H1 (cell line): ENCODE results near the gene ADGRL3. TPM values are rescaled to one million over a fixed set of nuclear protein-coding genes. Genes with fewer than 3 reads are reported as not detected.

Experiments used
- CTCF ChIA-PET: fragments of 300-600 bp; sonication (Branson Sonifier 250); formaldehyde crosslinking; loops from one replicate; lab custom pipeline; 2021; ENCODE audit not compliant: partially characterized antibody; lab: Charles Lee
- POLR2A ChIA-PET: fragments of 300-600 bp; sonication (Branson Sonifier 250); formaldehyde crosslinking; loops from one replicate; lab custom pipeline; 2021; ENCODE audit warnings: inconsistent platforms; ENCODE audit not compliant: partially characterized antibody; lab: Charles Lee
- DNase-seq, 2 experiments: peaks; one replicate each; pipeline versions ENCODE4 v3.0.0 to v3.0.0-alpha.2; 2010 to 2022; ENCODE audit warnings: low spot score in 2 of 2, low read depth in 1 of 2, mixed read lengths in 1 of 2
- FAIRE-seq: peaks from 2 replicates; lab custom pipeline; 2011; peaks lifted over from hg19 to GRCh38; lab: Jason Lieb, UNC
- H2AFZ ChIP-seq: 2 replicates; pipeline ENCODE4 v1.8.1; 2012; ENCODE audit warnings: low read length, inconsistent platforms
- H2AK5ac ChIP-seq: 2 replicates; pipeline ENCODE4 v1.6.1; 2013; ENCODE audit warnings: low read depth, low read length
- H2BK120ac ChIP-seq: replicated peaks from 2 replicates; pipeline ENCODE3; 2013; ENCODE audit warnings: low read depth, low read length, inconsistent platforms
- H2BK12ac ChIP-seq: 2 replicates; pipeline ENCODE4 v1.6.1; 2013; ENCODE audit warnings: low read depth, low read length
- H2BK15ac ChIP-seq: 2 replicates; pipeline ENCODE4 v1.6.1; 2013; ENCODE audit warnings: low read length
- H2BK20ac ChIP-seq: 2 replicates; pipeline ENCODE4 v1.6.1; 2013; ENCODE audit warnings: low read length
- H2BK5ac ChIP-seq: 2 replicates; pipeline ENCODE4 v1.6.1; 2013; ENCODE audit warnings: low read depth, low read length
- H3K14ac ChIP-seq: 2 replicates; pipeline ENCODE4 v1.6.1; 2013; ENCODE audit warnings: inconsistent platforms; ENCODE audit not compliant: insufficient read length
- H3K18ac ChIP-seq: 2 replicates; pipeline ENCODE4 v1.6.1; 2013; ENCODE audit warnings: low read length; ENCODE audit errors: extremely low read depth
- H3K23ac ChIP-seq: 2 replicates; pipeline ENCODE4 v1.6.1; 2013; ENCODE audit warnings: inconsistent platforms; ENCODE audit not compliant: insufficient read length
- H3K23me2 ChIP-seq: 2 replicates; pipeline ENCODE4 v1.6.1; 2013; ENCODE audit warnings: low read depth, low read length
- H3K27ac ChIP-seq: 2 replicates; pipeline ENCODE4 v1.6.1; 2011; ENCODE audit warnings: low read depth, low read length, inconsistent platforms
- H3K27me3 ChIP-seq, 4 experiments: replicated peaks in 1 of 4; 1 replicate in 1 of 4; 2 replicates in 3 of 4; pipeline versions ENCODE4 v1.6.1 to v1.8.1; 2011 to 2013; ENCODE audit warnings: low read length in 3 of 4, mild to moderate bottlenecking in 3 of 4, inconsistent platforms in 2 of 4, mixed read lengths in 2 of 4, moderate library complexity in 1 of 4; ENCODE audit not compliant: control insufficient read depth in 3 of 4, insufficient read depth in 3 of 4; ENCODE audit errors: extremely low read depth in 1 of 4
- H3K36me3 ChIP-seq, 4 experiments: 2 replicates each; pipeline versions ENCODE4 v1.6.1 to v1.8.1; 2011 to 2013; ENCODE audit warnings: mild to moderate bottlenecking in 4 of 4, low read length in 3 of 4, moderate library complexity in 2 of 4, control low read depth in 1 of 4, inconsistent platforms in 1 of 4; ENCODE audit not compliant: insufficient read depth in 4 of 4, control insufficient read depth in 2 of 4
- H3K4ac ChIP-seq: replicated peaks from 2 replicates; pipeline ENCODE3; 2013; ENCODE audit warnings: low read length, low read depth, mixed read lengths, inconsistent platforms; ENCODE audit not compliant: insufficient read length
- H3K4me1 ChIP-seq, 4 experiments: replicated peaks in 1 of 4; 1 replicate in 1 of 4; 2 replicates in 3 of 4; pipeline versions ENCODE4 v1.6.1 to v1.8.1; 2011 to 2013; ENCODE audit warnings: low read length in 3 of 4, inconsistent platforms in 2 of 4, mixed read lengths in 1 of 4; ENCODE audit not compliant: insufficient read depth in 4 of 4, control insufficient read depth in 3 of 4
- H3K4me2 ChIP-seq, 2 experiments: 2 replicates each; pipeline versions ENCODE4 v1.6.1 to v1.8.1; 2011 to 2013; ENCODE audit warnings: low read depth in 2 of 2, low read length in 2 of 2, control low read depth in 1 of 2, inconsistent platforms in 1 of 2, mild to moderate bottlenecking in 1 of 2; ENCODE audit not compliant: insufficient read depth in 1 of 2
- H3K4me3 ChIP-seq, 4 experiments: fragments of 200-600, 300-600 bp in 1 of 4; sonication (generic), shearing (Covaris generic), sonication (Bioruptor Twin) in 1 of 4; 2 replicates each; pipeline versions ENCODE4 v1.5.1 to v1.8.1; 2011 to 2016; ENCODE audit warnings: low read length in 4 of 4, low read depth in 3 of 4, control low read depth in 2 of 4, inconsistent platforms in 2 of 4, mild to moderate bottlenecking in 2 of 4, mixed read lengths in 1 of 4, moderate library complexity in 1 of 4; ENCODE audit not compliant: insufficient read depth in 2 of 4; ENCODE audit errors: extremely low read depth in 1 of 4
- H3K56ac ChIP-seq: replicated peaks from 2 replicates; pipeline ENCODE3; 2013; ENCODE audit warnings: low read depth, mild to moderate bottlenecking, mixed read lengths, low read length, inconsistent platforms; ENCODE audit not compliant: insufficient read length
- H3K79me1 ChIP-seq: 2 replicates; pipeline ENCODE4 v1.6.1; 2013; ENCODE audit warnings: low read depth, low read length, control low read depth
- H3K79me2 ChIP-seq, 2 experiments: 2 replicates each; pipeline versions ENCODE4 v1.6.1 to v1.8.1; 2012 to 2013; ENCODE audit warnings: low read length in 2 of 2, mild to moderate bottlenecking in 2 of 2, inconsistent platforms in 1 of 2; ENCODE audit not compliant: insufficient read depth in 2 of 2, control insufficient read depth in 1 of 2
- H3K9ac ChIP-seq, 4 experiments: replicated peaks in 1 of 4; 1 replicate in 1 of 4; 2 replicates in 3 of 4; pipeline versions ENCODE4 v1.6.1 to v1.8.1; 2011 to 2013; ENCODE audit warnings: low read depth in 3 of 4, low read length in 3 of 4, control low read depth in 2 of 4, mild to moderate bottlenecking in 2 of 4, moderate library complexity in 2 of 4, inconsistent platforms in 1 of 4; ENCODE audit errors: extremely low read depth in 1 of 4
- H3K9me3 ChIP-seq, 2 experiments: 2 replicates each; pipeline versions ENCODE4 v1.6.1 to v1.8.1; 2012 to 2013; ENCODE audit warnings: mild to moderate bottlenecking in 2 of 2, moderate library complexity in 2 of 2, control low read depth in 1 of 2, inconsistent platforms in 1 of 2, low read depth in 1 of 2, low read length in 1 of 2, mixed read lengths in 1 of 2; ENCODE audit not compliant: insufficient read depth in 2 of 2
- H4K20me1 ChIP-seq, 2 experiments: replicated peaks in 1 of 2; 2 replicates each; pipeline versions ENCODE3 to v1.8.1; 2011 to 2013; ENCODE audit warnings: inconsistent platforms in 2 of 2, low read length in 2 of 2, mild to moderate bottlenecking in 1 of 2; ENCODE audit not compliant: insufficient read depth in 2 of 2, control insufficient read depth in 1 of 2
- H4K5ac ChIP-seq: 2 replicates; pipeline ENCODE4 v1.6.1; 2013; ENCODE audit warnings: low read length, low read depth, mixed read lengths, inconsistent platforms; ENCODE audit not compliant: insufficient read length
- H4K8ac ChIP-seq: 2 replicates; pipeline ENCODE4 v1.8.0; 2013; ENCODE audit warnings: mild to moderate bottlenecking, moderate library complexity, low read length, inconsistent platforms; ENCODE audit not compliant: insufficient read depth; ENCODE audit errors: extremely low read depth
- H4K91ac ChIP-seq: replicated peaks from 2 replicates; pipeline ENCODE3; 2013; ENCODE audit warnings: low read length, mixed read lengths, inconsistent platforms; ENCODE audit not compliant: insufficient read length
- ASH2L ChIP-seq: fragments of 200-600, 300-600 bp; sonication (generic); IDR thresholded peaks from one replicate; pipeline ENCODE4 v1.7.1; 2017; ENCODE audit warnings: low read length
- BCL11A ChIP-seq, 2 experiments: IDR thresholded peaks; one replicate each; pipeline ENCODE4 v1.6.1; 2011; ENCODE audit warnings: low read depth in 2 of 2, low read length in 2 of 2, mild to moderate bottlenecking in 2 of 2
- CHD1 ChIP-seq: IDR thresholded peaks from 2 replicates; pipeline ENCODE4 v1.6.1; 2012; ENCODE audit warnings: low read depth, low read length, improper control_type of control experiment
- EP300 ChIP-seq, 2 experiments: IDR thresholded peaks; 1 replicate in 1 of 2; 2 replicates in 1 of 2; pipeline ENCODE4 v1.6.1; 2011 to 2012; ENCODE audit warnings: low read depth in 2 of 2, low read length in 2 of 2, mild to moderate bottlenecking in 2 of 2, borderline replicate concordance in 1 of 2, inconsistent platforms in 1 of 2, moderate library complexity in 1 of 2
- EZH2 ChIP-seq: fragments of 200-600 bp; sonication (generic); IDR thresholded peaks from 2 replicates; pipeline ENCODE4 v1.7.1; 2012; ENCODE audit warnings: low read depth, mild to moderate bottlenecking, moderate library complexity, low read length, inconsistent platforms; ENCODE audit not compliant: severe bottlenecking
- JUN ChIP-seq: IDR thresholded peaks from 2 replicates; pipeline ENCODE4 v1.6.1; 2011; ENCODE audit warnings: low read depth, mild to moderate bottlenecking, improper control_type of control experiment, low read length
- KDM1A ChIP-seq: fragments of 200-600, 300-600 bp; sonication (generic); IDR thresholded peaks from 2 replicates; pipeline ENCODE4 v1.7.1; 2016; ENCODE audit warnings: mild to moderate bottlenecking, low read length, borderline replicate concordance
- RBBP5 ChIP-seq: IDR thresholded peaks from 2 replicates; pipeline ENCODE4 v1.7.1; 2012; ENCODE audit warnings: low read depth, mild to moderate bottlenecking, inconsistent platforms, low read length, moderate library complexity, borderline replicate concordance
- SIRT6 ChIP-seq: IDR thresholded peaks from one replicate; pipeline ENCODE4 v1.7.1; 2012; ENCODE audit warnings: low read length, inconsistent platforms
- SIX5 ChIP-seq: IDR thresholded peaks from 2 replicates; pipeline ENCODE4 v1.6.1; 2011; ENCODE audit warnings: mild to moderate bottlenecking, low read depth, low read length
- TEAD4 ChIP-seq: IDR thresholded peaks from 2 replicates; pipeline ENCODE4 v1.6.1; 2012; ENCODE audit warnings: low read depth, low read length, inconsistent platforms, mixed read lengths
- WGBS, 2 experiments: shearing (Covaris generic) in 1 of 2; methylation state at CpG; one replicate each; pipeline versions ENCODE4 v1.1.6 to v1.1.7; 2013 to 2015; ENCODE audit warnings: low lambda C conversion rate in 2 of 2, mixed read lengths in 2 of 2, inconsistent platforms in 1 of 2, low coverage in 1 of 2, missing lambda C conversion rate in 1 of 2; ENCODE audit not compliant: insufficient replicate concordance in 2 of 2, insufficient coverage in 1 of 2, insufficient read length in 1 of 2; ENCODE audit errors: extremely low coverage in 1 of 2, missing lambda C conversion rate in 1 of 2; 5-methylcytosine and 5-hydroxymethylcytosine counted together
- polyA plus RNA-seq, 7 experiments: library from polyadenylated mRNA; depleted of rRNA in 3 of 7; stranded (reverse) in 5 of 7; unstranded in 2 of 7; fragments of >200 nt in 5 of 7; fragments of 200-250 nt in 2 of 7; gene quantifications; 1 replicate in 5 of 7; 2 replicates in 1 of 7; 4 replicates in 1 of 7; pipeline versions ENCODE4 v1.2.1 to v1.2.3, GENCODE V29; 2011 to 2013; ENCODE audit warnings: missing spikeins in 2 of 7, mixed read lengths in 2 of 7
- total RNA-seq: library from RNA; stranded (reverse); fragmentation: NEBNext Ultra II Directional; extraction: Animal tissue kit (Norgen Biotek cat#: 25700); gene quantifications from 2 replicates; pipeline ENCODE4 v1.2.1, GENCODE V29; 2021

Gene ADGRL3
- total and polyA plus RNA-seq, 2 of the 8 experiments (the other 6 are each of a cell fraction or from before 2014, with no cell fraction given), result 6.6 to 13.0 TPM

GRCh38 chr4:61373901-61374440 is 173.8 kb downstream of the ADGRL3 start:
- Histone ChIP-seq H2BK15ac (no peak overlapping the region), H3K4me1 (peaks cover 0 to 9% (median under 1%) of the 10 kb centered on the region in 4 experiments; a peak in 2 of 7 replicates), H4K20me1 (no peaks in the 10 kb centered on the region), H3K9me3 (peaks cover 0 to 7% of the 10 kb centered on the region in 2 experiments; a peak in 1 of 4 replicates)
- TF ChIP-seq RBBP5 (no peak), EP300 (IDR thresholded peaks at IDR 0.05; ENCODE audit: borderline replicate concordance in 1 of 2, low read depth in 2 of 2, low read length in 2 of 2) (no peak), JUN (no peak), EZH2 (no peak), KDM1A (no peak), ASH2L (no peak), SIRT6 (no peak), TEAD4 (no peak), CHD1 (no peak), SIX5 (no peak), BCL11A (IDR thresholded peaks at IDR 0.05; ENCODE audit: low read depth in 2 of 2, low read length in 2 of 2) (no peak)
- TF ChIP-seq, all 59 proteins: peak for 0
- Histone ChIP-seq H3K23ac (no peak overlapping the region), H2AK5ac (no peak overlapping the region), H3K79me1 (no peaks in the 10 kb centered on the region), H3K23me2 (no peaks in the 10 kb centered on the region), H3K4me3 (no peak overlapping the region), H4K8ac (no peak overlapping the region), H3K27me3 (no peaks in the 10 kb centered on the region), H3K14ac (no peak overlapping the region), H2BK12ac (no peak overlapping the region), H4K91ac (no peak overlapping the region), H3K27ac (no peak overlapping the region), H3K36me3 (no peaks in the 10 kb centered on the region; a peak in 1 of 8 replicates), H3K56ac (no peak overlapping the region), H3K9ac (no peak overlapping the region), H3K4me2 (peak overlapping the region; percentile 17 to 40; a peak in 1 of 4 replicates), H3K18ac (no peak overlapping the region), H3K4ac (no peak overlapping the region), H2AFZ (no peak overlapping the region), H2BK5ac (no peak overlapping the region), H2BK20ac (no peak overlapping the region), H3K79me2 (peaks cover 0 to 10% of the 10 kb centered on the region in 2 experiments; a peak in 2 of 4 replicates), H4K5ac (no peak overlapping the region), H2BK120ac (no peak overlapping the region)
- no peak for DNase-seq
- ChIA-PET CTCF (no interaction called here), POLR2A (interaction anchor here (1.0 kb wide), 1 partner anchor 11 kb away, joined by 3 read pairs; no protein-coding TSS in a partner anchor)
- no peak for FAIRE-seq
- 75% methylated on average over 1 of the region's 1 CpG; no CpG with 5 or more reads in 1 of the 2 experiments for WGBS, 2 experiments
